Dedifferentiated amniotic fluid mesenchymal stem cell (primary cell): ENCODE data around the gene GDE1.

Experiments
- DNase-seq: peaks from one replicate; pipeline ENCODE4 v3.0.0-alpha.2; 2016; ENCODE audit errors: extremely low spot score

Gene GDE1

DNA sequence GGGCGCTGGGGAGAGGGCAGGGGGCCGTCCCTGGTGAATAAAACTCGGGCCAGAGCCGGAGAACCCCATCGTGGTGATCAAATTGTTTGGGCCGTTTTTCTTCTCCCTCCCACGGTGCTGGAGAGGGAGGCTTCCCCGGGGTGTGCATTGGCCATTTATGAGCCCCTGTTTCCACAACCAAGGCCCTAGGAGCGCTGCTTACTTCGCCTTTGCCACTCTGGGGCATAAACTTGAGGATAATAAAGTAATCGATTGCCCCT is 2.4 kb upstream of the GDE1 start:
- no peak for DNase-seq

DNA sequence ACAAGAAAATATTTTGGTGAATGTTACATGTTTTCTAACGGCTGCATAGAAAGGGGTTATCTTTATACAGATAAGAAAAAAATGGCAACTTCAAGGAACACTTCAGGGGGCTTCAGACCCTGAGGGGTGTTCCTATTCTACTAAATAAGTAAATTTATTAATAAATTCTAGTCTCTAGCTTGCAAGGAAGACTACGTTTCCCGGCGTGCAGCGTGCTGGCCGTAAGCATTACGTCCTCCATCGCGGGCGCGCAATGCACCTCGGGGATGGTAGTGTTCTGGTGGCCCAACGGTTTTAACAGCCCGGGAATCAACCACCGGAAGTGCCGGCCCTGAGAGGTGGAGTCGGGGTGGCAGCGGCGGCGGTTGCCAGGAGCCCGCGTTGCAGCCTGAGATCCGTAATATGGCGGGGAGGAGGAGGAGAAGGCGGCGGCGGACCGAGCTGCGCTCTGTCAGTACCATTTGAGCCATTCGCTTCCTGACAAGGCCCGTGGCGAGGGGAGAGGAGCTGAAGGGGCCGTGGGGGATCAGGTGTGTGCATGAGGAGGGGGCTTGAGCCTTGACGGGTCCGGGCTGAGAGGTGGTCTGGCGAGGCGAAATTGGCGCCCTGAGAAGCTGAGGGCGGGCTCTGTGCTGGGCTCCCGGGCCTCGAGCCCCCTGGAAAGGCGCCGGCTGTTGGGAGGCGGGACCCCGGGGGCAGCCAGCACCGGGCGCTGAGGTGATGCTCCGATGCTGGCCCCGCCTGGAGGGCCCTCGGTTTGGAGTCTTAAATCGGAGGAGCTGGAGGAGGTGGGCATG is 1.9 kb upstream of the GDE1 start, which contains the start of gene CCP110:
CCP110 (plus strand) TSS at position 384 of the 797 bp plus-strand sequence. CDS start 3,940 bp downstream, outside the sequence.
- peak; percentile 97 for DNase-seq

DNA sequence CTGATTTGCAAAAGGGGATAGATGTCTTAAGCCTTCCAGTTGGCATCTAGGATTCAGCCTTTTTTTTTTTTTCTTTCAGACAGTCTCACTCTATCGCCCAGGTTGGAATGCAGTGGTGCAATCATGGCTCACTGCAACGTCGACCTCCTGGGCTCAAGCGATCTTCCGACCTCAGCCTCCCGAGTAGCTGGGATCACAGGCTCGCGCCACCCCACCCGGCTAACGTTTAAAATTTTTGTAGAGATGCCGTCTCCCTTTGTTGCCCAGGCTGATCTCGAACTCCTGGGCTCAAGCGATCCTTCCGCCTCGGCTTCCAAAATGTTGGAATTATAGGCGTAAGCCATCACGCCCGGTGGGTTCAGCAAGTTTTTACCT is 1.3 kb upstream of the GDE1 start:
- no peak for DNase-seq

DNA sequence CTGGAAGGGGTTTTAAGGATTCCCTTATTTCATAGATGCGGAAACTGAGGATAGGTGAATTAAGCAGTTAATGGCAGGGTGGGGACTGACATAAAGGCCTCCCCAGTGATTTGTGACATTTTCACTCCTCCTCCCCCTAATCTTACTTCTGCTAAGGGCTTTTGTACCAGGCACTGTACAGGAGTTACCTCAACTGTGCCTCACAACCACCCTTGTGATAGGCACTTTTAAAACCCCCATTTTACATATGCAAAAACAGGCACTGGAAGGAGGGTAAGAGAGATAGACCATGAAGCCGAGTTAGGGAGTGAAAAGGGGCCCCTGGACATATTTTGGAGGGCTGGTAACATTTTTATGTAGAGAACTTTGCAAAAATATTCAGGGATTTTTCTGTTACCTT is 862 bp upstream of the GDE1 start:
- no peak for DNase-seq

DNA sequence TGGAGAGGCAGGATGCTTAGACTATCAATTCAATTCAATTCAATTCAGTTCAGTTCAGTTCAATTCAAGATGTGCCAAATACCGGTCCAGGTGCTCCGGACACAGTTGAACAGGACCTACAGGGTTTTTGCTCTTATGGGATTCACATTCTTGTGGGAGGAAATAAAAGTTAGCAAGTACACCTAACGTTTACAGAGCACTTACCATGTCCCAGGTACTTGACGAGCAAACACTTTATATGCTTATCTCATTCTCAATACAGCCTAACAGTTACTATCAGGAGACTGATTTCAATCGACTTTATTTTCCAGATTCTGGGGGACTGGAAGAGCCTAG is 467 bp upstream of the GDE1 start:
- DNase-seq = no peak

DNA sequence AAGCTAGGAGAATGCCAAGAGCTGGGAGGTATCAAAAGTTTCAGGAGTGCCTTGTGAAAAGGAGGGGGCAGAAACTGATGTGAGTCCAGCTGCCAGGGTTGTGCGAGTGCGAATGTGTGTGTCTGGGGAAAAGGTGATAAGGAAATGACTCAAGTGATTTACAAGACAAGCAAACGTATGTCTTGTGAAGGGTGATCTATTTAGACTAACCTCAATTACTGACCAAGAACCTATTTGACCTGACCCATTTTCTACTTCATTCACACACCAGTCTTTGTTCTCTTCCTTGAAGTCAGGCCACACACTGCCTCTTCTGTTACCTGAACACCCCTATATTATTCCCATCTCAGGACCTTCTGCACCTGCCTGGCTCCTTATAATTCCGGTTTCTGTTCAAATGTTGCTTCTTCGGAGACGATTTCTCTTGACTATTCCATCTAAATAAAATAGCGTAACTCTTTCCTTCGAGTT is 1.0 kb downstream of the GDE1 start:
- DNase-seq = no peak

DNA sequence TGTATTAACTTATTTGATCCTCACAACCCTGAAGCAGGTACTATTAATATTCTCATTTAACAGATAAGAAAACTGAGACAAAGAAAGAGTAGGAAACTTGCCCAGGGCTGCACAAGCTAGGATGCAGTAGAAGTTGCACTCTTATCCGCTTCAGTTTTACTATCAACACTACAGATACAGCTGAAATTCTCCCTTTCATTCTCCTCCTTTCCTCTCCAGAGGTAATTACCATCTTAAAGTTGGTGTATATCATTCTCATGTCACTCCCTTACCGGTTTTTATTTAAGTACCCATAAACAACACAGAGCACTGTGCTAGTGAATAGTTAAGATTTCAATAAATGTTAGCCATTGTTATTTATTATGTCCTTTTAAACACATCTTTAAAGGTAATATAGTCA is 3.5 kb downstream of the GDE1 start:
- DNase-seq = no peak

DNA sequence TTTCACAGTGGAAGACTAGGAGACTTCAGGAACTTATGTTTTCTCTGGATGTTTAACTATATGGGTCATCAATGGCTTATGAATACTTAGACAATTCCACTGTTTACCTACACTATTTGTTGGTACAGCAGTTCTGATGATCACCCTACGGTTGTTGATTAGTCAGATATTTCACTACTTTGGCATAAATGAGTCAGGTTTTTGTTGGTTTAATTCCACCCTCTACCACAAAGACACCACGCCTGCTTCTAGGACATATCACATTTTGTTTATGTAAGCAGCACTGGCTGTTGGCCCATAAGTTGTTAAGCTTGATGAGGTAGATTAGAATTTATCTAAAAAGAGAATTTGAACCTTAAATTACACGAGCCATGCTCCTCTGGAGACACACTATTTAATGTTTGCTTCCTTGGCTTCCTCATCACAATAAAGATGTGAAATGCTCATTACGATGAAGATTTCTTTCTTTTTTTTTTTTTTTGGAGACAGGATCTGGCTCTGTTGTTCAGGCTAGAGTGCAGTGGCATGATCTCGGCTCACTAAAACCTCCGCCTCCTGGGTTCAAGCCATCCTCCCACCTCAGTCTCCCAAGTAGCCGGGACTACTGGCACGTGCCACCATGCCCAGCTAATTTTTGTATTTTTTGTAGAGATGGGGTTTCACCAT is 4.3 kb downstream of the GDE1 start:
- DNase-seq = no peak

DNA sequence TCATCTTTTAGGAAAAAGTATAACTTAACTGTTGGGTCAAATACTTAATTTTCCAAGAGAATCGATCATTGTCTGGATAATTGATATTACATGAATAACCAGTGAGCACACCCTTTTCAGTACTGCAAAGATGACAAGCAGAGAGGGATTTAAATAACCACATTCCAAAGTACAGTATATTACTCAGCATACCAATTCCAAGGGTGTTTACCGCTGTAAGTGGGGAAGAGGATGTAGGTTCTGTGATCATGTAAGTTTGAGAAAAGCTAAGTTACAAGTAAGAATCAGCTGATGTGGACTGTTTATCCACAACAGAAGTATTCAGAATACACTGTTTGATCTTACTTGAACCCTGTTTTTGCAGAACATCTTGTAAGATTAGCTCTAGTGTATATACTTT is 6.1 kb downstream of the GDE1 start:
- no peak for DNase-seq

DNA sequence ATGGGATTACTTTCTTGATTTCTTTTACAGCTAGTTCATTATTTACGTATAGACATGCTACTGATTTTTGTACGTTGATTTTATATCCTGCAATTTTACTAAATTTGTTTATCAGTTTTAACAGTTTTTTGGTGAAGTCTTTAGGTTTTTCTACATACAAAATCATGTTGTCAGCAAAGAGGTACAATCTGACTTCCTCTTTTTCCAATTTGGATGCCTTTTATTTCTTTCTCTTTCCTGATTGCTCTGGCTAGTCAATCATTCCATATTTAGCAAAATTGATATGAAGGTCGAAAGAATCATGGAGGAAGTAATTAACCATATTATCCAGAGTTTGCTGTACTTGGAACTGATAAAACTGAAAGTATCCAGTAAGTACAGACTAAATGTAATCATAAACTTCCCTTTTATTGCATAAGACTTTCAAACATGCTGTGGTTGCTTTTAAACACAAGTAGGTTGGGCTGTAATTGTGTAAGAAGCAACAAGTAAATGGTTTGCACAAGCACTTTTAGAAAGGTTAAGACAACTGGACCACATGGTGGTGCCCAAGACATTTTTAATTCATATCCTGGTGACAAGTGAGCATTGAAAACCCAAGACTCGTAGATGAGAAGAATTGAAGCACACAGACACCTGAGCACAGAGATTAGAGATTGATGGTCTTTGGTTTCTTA is 8.4 kb downstream of the GDE1 start:
- no peak for DNase-seq

DNA sequence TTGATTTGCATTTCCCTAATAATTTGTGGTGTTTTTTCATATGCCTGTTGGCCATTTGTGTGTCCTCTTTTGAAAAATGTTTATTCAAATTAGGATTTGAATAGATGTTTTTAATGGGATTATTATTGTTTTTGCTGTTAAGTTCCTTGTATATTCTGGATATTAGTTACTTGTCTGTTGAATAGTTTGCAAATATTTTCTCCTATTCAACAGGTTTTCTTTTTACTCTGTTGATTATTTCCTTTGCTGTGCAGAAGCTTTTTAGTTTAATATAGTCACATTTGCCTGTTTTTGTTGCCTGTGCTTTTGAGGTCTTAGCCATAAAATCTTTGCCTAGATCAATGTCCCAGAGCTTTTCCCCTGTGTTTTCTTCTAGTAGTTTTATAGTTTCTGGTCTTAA is 9.6 kb downstream of the GDE1 start:
- no peak for DNase-seq

DNA sequence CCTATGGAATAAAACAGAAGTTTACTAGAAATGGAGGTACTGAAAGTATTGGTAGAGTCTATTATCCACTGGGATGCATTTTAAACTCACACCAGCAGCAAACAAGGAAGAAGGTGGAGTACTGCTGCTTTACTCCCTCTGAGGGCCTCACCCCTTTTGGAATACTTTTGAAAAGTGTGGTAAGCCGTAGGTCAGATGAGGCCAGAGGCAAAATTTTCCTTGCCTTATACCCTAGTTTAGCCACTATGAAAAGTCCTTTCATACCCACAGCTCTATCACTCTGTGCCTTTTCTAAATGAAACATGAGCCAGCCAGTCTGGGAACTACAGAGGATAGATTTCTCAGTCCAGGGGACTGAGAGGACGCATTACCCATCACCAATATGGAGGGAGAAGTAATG is 14.0 kb downstream of the GDE1 start:
- no peak for DNase-seq

DNA sequence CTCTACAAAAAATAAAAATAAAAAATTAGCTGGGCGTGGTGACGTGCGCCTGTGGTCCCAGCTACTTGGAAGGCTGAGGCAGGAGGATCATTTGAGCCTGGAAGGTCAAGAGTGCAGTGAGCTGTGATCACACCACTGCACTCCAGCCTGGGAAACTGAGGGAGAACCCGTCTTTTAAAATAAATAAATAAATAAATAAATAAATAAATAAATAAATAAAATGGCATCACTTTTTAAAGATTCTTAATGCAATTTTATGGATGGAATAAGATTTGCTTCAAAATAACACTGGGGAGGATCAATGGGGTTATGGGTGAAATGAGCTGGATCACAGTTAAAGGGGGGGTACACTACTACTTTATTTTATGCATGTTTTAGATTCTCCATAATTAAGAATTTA is 14.9 kb downstream of the GDE1 start:
- no peak for DNase-seq

DNA sequence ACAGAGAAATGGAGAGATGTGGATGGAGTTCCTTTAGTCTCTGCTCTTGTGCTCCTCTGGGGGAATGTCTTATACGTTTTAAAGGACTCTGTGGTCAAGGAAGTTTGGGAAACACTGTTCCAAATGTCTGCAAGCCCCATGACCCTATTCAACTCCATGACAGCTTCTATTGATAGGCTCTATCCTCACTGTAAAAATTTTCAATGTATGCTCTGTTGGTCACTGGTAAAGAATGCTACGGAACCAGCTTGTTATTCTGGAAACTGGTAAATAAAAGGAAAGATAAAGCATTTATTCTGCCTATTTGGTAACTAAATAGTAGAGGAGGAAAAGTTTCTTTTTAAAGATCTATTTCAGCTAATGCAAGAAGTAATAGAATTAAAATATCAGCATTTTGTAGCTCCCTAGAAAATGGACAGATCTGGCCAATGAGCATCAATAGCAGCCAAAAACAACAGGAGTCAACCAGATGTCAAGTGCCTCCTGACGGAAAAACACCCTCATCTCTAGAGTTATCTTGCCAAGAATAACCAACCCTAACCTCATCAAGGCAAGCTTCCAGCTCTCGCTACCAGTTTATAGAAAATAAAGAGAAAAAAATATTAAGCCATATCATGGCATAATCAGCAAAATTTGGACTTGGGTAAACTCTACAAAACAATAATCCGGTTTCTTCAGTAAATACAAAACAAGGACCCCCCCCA is 16.1 kb downstream of the GDE1 start:
- DNase-seq = no peak

DNA sequence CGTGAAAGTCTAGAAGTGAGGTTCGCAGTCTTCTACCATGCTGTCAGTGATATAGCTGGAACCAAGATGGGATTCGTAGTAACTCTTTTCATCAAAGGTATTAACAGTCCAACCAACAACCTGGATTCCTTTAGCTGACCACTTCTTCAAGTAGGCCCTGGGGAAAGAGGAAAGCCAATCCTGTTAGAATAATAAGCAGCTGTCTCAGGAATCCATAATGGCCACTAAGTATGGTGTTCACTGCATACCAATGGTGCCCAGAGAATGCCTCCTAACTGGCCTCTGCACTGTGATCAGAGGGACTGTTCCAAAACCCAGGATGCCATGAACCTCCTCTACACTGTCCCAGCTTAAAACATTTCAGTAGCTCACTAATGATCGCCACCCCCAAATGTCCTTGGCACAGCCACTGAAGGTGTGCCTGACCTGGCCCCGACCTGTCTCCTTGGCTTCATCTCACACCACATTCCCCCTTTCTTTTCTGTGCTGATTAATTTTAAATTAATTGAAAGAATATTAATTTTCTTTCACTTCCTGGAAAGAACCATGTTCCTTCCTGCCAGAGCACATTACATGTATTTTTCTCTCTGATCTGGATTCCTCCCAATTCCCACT is 18.3 kb downstream of the GDE1 start:
- no peak for DNase-seq

DNA sequence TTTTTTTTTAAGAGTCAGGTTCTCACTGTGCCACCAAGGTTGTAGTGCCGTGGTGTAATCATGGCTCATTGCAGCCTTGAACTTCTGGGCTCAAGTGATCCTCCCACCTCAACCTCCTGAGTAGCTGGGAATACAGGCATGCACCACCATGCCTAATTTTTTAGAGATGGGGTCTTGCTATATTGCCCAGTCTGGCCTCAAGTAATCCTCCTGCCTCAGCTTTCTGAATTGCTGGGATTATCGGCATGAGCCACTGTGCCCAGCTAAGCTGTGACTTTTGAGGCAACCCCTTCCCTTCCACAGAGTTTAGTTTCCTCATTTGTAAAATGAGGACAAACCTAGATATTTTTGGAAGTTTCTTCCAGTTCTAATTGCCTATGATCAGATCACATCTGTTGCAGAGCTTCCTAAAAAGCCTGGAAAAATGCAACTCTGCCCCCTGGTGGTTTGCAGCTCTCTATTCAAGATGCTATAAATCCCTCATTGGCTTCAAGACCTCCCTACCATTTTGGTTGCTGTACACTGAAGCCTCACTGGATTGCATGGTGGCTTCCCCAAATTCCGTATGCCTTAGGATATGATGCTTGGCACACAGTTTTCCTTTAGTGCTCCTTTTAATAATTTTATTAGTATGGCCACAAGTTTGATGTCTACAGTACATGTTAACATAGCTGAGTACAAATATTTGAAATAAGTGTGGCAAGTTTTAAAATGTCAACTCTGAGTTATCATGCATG is 19.3 kb downstream of the GDE1 start:
- peak; percentile 63 for DNase-seq

DNA sequence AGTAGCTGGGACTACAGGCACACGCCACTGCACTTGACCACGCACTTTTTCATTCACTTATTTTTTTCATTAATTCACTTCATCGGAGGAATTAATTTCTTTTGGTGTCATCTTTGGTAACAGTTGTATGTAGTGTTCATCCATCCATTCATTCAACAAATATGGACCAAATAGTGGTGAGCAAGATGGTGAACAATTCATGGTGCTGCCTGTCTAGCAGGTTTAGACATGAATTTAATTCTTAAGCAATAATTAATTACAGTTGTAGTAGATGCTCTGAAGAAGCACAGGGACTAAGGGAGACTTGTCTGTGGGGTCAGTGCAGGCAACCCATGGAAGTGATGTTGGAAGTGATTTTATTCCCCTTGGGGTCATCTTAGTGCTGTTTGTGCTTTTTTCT is 22.4 kb downstream of the GDE1 start:
- no peak for DNase-seq

DNA sequence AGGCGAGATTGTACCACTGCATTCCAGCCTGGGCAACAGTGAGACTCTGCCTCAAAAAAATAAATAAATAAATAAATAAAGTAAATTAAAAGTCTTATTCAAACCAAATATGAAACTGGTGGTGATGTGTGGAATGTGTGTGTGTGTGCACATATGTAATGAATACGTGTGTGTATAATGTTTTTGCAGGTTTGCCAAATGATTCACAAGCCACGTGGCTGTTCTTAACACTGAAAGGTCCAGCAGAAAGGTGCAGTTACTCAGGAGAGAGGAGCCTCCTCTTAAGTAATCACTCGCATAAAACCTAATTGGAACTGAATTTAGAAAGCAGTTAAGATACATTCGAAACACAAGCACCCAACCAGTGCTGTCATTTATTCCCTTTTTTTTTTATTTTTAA is 22.9 kb downstream of the GDE1 start:
- DNase-seq = no peak

DNA sequence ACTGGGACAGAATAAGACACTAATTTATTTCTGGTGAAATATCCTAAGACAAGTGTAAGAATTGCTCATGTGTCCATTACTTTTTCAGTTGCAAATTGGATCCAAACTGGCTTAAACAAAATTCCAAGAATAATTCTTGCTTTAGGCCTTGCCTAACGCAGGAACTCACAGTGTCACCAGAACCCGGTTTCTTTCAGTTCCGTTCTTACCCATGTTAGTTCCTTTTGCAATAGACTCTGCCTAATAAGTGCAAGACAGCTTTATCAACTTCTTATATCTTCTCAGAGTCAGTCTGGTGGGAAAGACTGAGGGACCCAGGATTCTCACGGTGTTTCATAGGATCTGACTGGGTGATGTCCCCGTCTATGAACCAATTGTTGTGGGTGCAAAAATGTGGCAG is 24.7 kb downstream of the GDE1 start:
- DNase-seq = no peak

DNA sequence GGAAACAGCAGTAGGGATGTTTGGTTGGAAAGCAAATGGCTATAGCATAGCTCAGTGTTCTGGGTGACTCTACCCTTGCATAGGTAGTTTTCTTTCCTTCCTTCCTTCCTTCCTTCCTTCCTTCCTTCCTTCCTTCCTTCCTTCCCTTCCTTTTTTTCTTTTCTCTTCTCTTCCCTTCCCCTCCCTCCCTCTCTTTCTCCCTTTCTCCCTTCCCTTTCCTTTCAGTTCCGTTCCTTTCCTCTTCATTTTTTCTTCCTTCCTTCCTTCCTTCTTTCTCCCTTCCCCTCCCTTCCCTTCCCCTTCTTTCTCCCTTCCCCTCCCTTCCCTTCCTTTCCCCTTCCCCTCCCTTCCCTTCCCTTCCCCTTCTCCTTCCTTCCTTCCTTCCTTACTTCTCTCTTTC is 31.3 kb downstream of the GDE1 start:
- no peak for DNase-seq

DNA sequence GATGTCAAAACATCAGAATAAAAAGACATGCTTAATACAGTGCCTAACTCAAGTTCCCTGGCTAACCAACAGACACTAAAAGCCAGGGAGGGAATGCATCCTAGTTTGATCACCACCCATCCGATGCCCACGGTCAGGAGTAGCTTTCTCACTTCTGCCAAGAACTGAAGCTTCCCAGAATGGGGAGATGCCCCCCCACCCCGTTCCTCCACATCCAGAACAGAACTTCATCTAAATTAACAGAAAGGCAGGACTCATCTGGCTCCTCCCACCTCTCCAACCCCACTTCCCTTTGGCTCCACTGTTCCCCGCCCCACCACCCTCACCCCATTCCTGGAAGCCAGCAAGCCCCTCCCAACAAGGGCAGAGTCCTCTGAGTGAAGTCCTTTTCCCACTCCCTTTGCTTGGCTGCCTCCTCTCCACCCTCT is 33.7 kb downstream of the GDE1 start:
- no peak for DNase-seq
